ENCODE measurements around the gene SLC2A10. TPM values are rescaled to one million over a fixed set of nuclear protein-coding genes. Genes with fewer than 3 reads are reported as not detected.

Gene SLC2A10
- total RNA-seq, 1 donor from 2014 or later = 21.6 TPM

- peak overlapping the region; percentile 81 for H3K27ac Mint-ChIP-seq (ENCODE audit: unreplicated experiment)
- H3K36me3 Mint-ChIP-seq (ENCODE audit: unreplicated experiment) = peaks cover 5% of the 10 kb centered on the region
- H3K9me3 Mint-ChIP-seq (ENCODE audit: unreplicated experiment) = peaks cover 6% of the 10 kb centered on the region
- H3K27me3 Mint-ChIP-seq (ENCODE audit: unreplicated experiment) = peaks cover 7% of the 10 kb centered on the region
- no peak for DNase-seq (ENCODE audit: extremely low spot score, unreplicated experiment)
- peaks cover 33% of the 10 kb centered on the region for H3K4me1 Mint-ChIP-seq (ENCODE audit: unreplicated experiment)
- H3K4me3 Mint-ChIP-seq (ENCODE audit: unreplicated experiment) = peak overlapping the region; percentile 89
- no peak for TF ChIP-seq CTCF (IDR thresholded peaks at IDR 0.05)
Observed at GRCh38 chr20:46710153-46710913, 884 bp downstream of the SLC2A10 start.

- H3K27me3 Mint-ChIP-seq (ENCODE audit: unreplicated experiment) = no peaks in the 10 kb centered on the region
- TF ChIP-seq CTCF (IDR thresholded peaks at IDR 0.05) = no peak
- no peak overlapping the region for H3K27ac Mint-ChIP-seq (ENCODE audit: unreplicated experiment)
- no peak overlapping the region for H3K4me3 Mint-ChIP-seq (ENCODE audit: unreplicated experiment)
- H3K36me3 Mint-ChIP-seq (ENCODE audit: unreplicated experiment) = peaks cover 4% of the 10 kb centered on the region
- no peak for DNase-seq (ENCODE audit: extremely low spot score, unreplicated experiment)
- peaks cover 3% of the 10 kb centered on the region for H3K9me3 Mint-ChIP-seq (ENCODE audit: unreplicated experiment)
- H3K4me1 Mint-ChIP-seq (ENCODE audit: unreplicated experiment) = peaks cover 35% of the 10 kb centered on the region
Observed at GRCh38 chr20:46712056-46712636, 2.7 kb downstream of the SLC2A10 start.

GRCh38 chr20:46713957-46714834 lies 4.7 kb downstream of the SLC2A10 start:
- no peaks in the 10 kb centered on the region for H3K27me3 Mint-ChIP-seq (ENCODE audit: unreplicated experiment)
- H3K36me3 Mint-ChIP-seq (ENCODE audit: unreplicated experiment) = peaks cover 8% of the 10 kb centered on the region
- no peak overlapping the region for H3K27ac Mint-ChIP-seq (ENCODE audit: unreplicated experiment)
- no peak for TF ChIP-seq CTCF (IDR thresholded peaks at IDR 0.05)
- H3K4me3 Mint-ChIP-seq (ENCODE audit: unreplicated experiment) = no peak overlapping the region
- DNase-seq (ENCODE audit: extremely low spot score, unreplicated experiment) = no peak
- H3K4me1 Mint-ChIP-seq (ENCODE audit: unreplicated experiment) = peaks cover 32% of the 10 kb centered on the region
- H3K9me3 Mint-ChIP-seq (ENCODE audit: unreplicated experiment) = no peaks in the 10 kb centered on the region

- peaks cover 15% of the 10 kb centered on the region for H3K36me3 Mint-ChIP-seq (ENCODE audit: unreplicated experiment)
- H3K27ac Mint-ChIP-seq (ENCODE audit: unreplicated experiment) = no peak overlapping the region
- no peak for TF ChIP-seq CTCF (IDR thresholded peaks at IDR 0.05)
- no peak overlapping the region for H3K4me3 Mint-ChIP-seq (ENCODE audit: unreplicated experiment)
- peaks cover 6% of the 10 kb centered on the region for H3K9me3 Mint-ChIP-seq (ENCODE audit: unreplicated experiment)
- H3K27me3 Mint-ChIP-seq (ENCODE audit: unreplicated experiment) = no peaks in the 10 kb centered on the region
- DNase-seq (ENCODE audit: extremely low spot score, unreplicated experiment) = no peak
- H3K4me1 Mint-ChIP-seq (ENCODE audit: unreplicated experiment) = peaks cover 26% of the 10 kb centered on the region
Observed at GRCh38 chr20:46715292-46715756, 5.9 kb downstream of the SLC2A10 start.

All from osteocyte (in vitro differentiated cells).